Measurements from ENCODE around the gene NELFE. TPM values are rescaled to one million over a fixed set of nuclear protein-coding genes. Genes with fewer than 3 reads are reported as not detected.
A peak's percentile ranks its signal among the peaks of the same experiment; 100 is the strongest.

Gene NELFE
- total and polyA plus RNA-seq, 2 of the 13 experiments (the other 11 are each of a cell fraction or from before 2014, with no cell fraction given): 51.3 to 69.8 TPM

- TF ChIP-seq KAT2B (IDR thresholded peaks at IDR 0.05; ENCODE audit: borderline replicate concordance, low read depth, low read length): no peak
- TF ChIP-seq, protein P1, sequence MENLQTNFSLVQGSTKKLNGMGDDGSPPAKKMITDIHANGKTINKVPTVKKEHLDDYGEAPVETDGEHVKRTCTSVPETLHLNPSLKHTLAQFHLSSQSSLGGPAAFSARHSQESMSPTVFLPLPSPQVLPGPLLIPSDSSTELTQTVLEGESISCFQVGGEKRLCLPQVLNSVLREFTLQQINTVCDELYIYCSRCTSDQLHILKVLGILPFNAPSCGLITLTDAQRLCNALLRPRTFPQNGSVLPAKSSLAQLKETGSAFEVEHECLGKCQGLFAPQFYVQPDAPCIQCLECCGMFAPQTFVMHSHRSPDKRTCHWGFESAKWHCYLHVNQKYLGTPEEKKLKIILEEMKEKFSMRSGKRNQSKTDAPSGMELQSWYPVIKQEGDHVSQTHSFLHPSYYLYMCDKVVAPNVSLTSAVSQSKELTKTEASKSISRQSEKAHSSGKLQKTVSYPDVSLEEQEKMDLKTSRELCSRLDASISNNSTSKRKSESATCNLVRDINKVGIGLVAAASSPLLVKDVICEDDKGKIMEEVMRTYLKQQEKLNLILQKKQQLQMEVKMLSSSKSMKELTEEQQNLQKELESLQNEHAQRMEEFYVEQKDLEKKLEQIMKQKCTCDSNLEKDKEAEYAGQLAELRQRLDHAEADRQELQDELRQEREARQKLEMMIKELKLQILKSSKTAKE (CRISPR knock-in tag; IDR thresholded peaks at IDR 0.05; ENCODE audit: borderline replicate concordance): no peak
- TF ChIP-seq KLF13 (CRISPR knock-in tag; IDR thresholded peaks at IDR 0.05): no peak
- TF ChIP-seq SAP130 (CRISPR knock-in tag; IDR thresholded peaks at IDR 0.05; ENCODE audit: low read depth): peak; percentile 47
- TF ChIP-seq, protein P2, sequence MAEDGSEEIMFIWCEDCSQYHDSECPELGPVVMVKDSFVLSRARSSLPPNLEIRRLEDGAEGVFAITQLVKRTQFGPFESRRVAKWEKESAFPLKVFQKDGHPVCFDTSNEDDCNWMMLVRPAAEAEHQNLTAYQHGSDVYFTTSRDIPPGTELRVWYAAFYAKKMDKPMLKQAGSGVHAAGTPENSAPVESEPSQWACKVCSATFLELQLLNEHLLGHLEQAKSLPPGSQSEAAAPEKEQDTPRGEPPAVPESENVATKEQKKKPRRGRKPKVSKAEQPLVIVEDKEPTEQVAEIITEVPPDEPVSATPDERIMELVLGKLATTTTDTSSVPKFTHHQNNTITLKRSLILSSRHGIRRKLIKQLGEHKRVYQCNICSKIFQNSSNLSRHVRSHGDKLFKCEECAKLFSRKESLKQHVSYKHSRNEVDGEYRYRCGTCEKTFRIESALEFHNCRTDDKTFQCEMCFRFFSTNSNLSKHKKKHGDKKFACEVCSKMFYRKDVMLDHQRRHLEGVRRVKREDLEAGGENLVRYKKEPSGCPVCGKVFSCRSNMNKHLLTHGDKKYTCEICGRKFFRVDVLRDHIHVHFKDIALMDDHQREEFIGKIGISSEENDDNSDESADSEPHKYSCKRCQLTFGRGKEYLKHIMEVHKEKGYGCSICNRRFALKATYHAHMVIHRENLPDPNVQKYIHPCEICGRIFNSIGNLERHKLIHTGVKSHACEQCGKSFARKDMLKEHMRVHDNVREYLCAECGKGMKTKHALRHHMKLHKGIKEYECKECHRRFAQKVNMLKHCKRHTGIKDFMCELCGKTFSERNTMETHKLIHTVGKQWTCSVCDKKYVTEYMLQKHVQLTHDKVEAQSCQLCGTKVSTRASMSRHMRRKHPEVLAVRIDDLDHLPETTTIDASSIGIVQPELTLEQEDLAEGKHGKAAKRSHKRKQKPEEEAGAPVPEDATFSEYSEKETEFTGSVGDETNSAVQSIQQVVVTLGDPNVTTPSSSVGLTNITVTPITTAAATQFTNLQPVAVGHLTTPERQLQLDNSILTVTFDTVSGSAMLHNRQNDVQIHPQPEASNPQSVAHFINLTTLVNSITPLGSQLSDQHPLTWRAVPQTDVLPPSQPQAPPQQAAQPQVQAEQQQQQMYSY (CRISPR knock-in tag; IDR thresholded peaks at IDR 0.05): no peak
- TF ChIP-seq ZFP37 (CRISPR knock-in tag; IDR thresholded peaks at IDR 0.05; ENCODE audit: borderline replicate concordance): no peak
- TF ChIP-seq ELF3 (CRISPR knock-in tag; IDR thresholded peaks at IDR 0.05): 0 out of 2 replicates have a peak, but pooled peaks have one; percentile 12
- no peak for TF ChIP-seq ZSCAN31 (CRISPR knock-in tag; IDR thresholded peaks at IDR 0.05; ENCODE audit: low read depth)
- TF ChIP-seq, protein P3, sequence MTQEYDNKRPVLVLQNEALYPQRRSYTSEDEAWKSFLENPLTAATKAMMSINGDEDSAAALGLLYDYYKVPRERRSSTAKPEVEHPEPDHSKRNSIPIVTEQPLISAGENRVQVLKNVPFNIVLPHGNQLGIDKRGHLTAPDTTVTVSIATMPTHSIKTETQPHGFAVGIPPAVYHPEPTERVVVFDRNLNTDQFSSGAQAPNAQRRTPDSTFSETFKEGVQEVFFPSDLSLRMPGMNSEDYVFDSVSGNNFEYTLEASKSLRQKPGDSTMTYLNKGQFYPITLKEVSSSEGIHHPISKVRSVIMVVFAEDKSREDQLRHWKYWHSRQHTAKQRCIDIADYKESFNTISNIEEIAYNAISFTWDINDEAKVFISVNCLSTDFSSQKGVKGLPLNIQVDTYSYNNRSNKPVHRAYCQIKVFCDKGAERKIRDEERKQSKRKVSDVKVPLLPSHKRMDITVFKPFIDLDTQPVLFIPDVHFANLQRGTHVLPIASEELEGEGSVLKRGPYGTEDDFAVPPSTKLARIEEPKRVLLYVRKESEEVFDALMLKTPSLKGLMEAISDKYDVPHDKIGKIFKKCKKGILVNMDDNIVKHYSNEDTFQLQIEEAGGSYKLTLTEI (CRISPR knock-in tag; conservative IDR thresholded peaks at IDR 0.05): no peak
- peak; percentile 65 for TF ChIP-seq PATZ1 (CRISPR knock-in tag; IDR thresholded peaks at IDR 0.05)
- no peak for TF ChIP-seq ZMAT3 (CRISPR knock-in tag; conservative IDR thresholded peaks at IDR 0.05)
- no peak for TF ChIP-seq ZNF430 (CRISPR knock-in tag; IDR thresholded peaks at IDR 0.05)
- TF ChIP-seq BCL6 (CRISPR knock-in tag; IDR thresholded peaks at IDR 0.05): peak; percentile 87
- no peak for TF ChIP-seq LCORL (IDR thresholded peaks at IDR 0.05)
- 0 out of 2 replicates have a peak, but pooled peaks have one; percentile 22 for TF ChIP-seq LCORL (CRISPR knock-in tag; IDR thresholded peaks at IDR 0.05)
- no peak for TF ChIP-seq ZNF337 (CRISPR knock-in tag; IDR thresholded peaks at IDR 0.05; ENCODE audit: borderline replicate concordance, low read depth)
- peak; percentile 63 for TF ChIP-seq CCAR2 (optimal IDR thresholded peaks at IDR 0.05; ENCODE audit: low read depth, low read length)
- TF ChIP-seq NCOR1 (IDR thresholded peaks at IDR 0.05; ENCODE audit: borderline replicate concordance, low read length): peak; percentile 60; the same call in 1 of the 2 replicates
- TF ChIP-seq ELF4 (CRISPR knock-in tag; IDR thresholded peaks at IDR 0.05; ENCODE audit: borderline replicate concordance): no peak
- TF ChIP-seq NFKB2 (CRISPR knock-in tag; IDR thresholded peaks at IDR 0.05; ENCODE audit: borderline replicate concordance): no peak
Observed at GRCh38 chr6:31940256-31940664, 18.5 kb downstream of the NELFE start (continued).
